GM21529 (cell line): ENCODE measurements around the gene RANBP6.
"Not testable (repeated sequence)": the region's sequence is repeated elsewhere in the genome, so short reads cannot be mapped to it uniquely, and the experiment has no call there.

Source experiments
- ATAC-seq: cut with Tn5 transposase; IDR thresholded peaks from one replicate; pipeline ENCODE4 v1.9.1; 2021; ENCODE audit not compliant: unreplicated experiment

Gene RANBP6

GRCh38 chr9:6015278-6016157, at the start of gene RANBP6:
Gene RANBP6, minus strand, starts transcription at chr9:6015624. Its CDS starts 17 bp downstream, at chr9:6015607.
- peak; percentile 99 for ATAC-seq

- ATAC-seq = not testable (repeated sequence)
Measured at GRCh38 chr9:6063146-6063545, 47.7 kb upstream of the RANBP6 start.

- ATAC-seq = no peak
Measured at GRCh38 chr9:6055666-6056065, 40.2 kb upstream of the RANBP6 start.

GRCh38 chr9:6055216-6055615, 39.8 kb upstream of the RANBP6 start:
- ATAC-seq = no peak

- ATAC-seq = peak; percentile 55
Measured at GRCh38 chr9:6054280-6055099, 39.1 kb upstream of the RANBP6 start.

- no peak for ATAC-seq
Measured at GRCh38 chr9:6052293-6052919, 37.0 kb upstream of the RANBP6 start.

- ATAC-seq = peak; percentile 62
Measured at GRCh38 chr9:6051511-6051950, 36.1 kb upstream of the RANBP6 start.

- ATAC-seq = peak; percentile 56
Measured at GRCh38 chr9:6049798-6050197, 34.4 kb upstream of the RANBP6 start.

- no peak for ATAC-seq
Measured at GRCh38 chr9:6048039-6048438, 32.6 kb upstream of the RANBP6 start.

GRCh38 chr9:6047020-6047419, 31.6 kb upstream of the RANBP6 start:
- ATAC-seq = no peak

GRCh38 chr9:6045364-6045763, 29.9 kb upstream of the RANBP6 start:
- ATAC-seq = no peak

GRCh38 chr9:6040077-6040476, 24.7 kb upstream of the RANBP6 start:
- peak; percentile 64 for ATAC-seq

GRCh38 chr9:6036391-6036790, 21.0 kb upstream of the RANBP6 start:
- no peak for ATAC-seq

- ATAC-seq = no peak
Measured at GRCh38 chr9:6034954-6035353, 19.5 kb upstream of the RANBP6 start.

- ATAC-seq = no peak
Measured at GRCh38 chr9:6029604-6030274, 14.3 kb upstream of the RANBP6 start.

GRCh38 chr9:6024035-6024554, 8.7 kb upstream of the RANBP6 start:
- peak; percentile 82 for ATAC-seq

- ATAC-seq = not testable (repeated sequence)
Measured at GRCh38 chr9:6016975-6017374, 1.6 kb upstream of the RANBP6 start.

GRCh38 chr9:6014670-6015270, 654 bp downstream of the RANBP6 start:
- ATAC-seq = no peak

GRCh38 chr9:6008169-6008979, 7.0 kb downstream of the RANBP6 start:
- peak; percentile 68 for ATAC-seq
